Measurements from ENCODE around the gene WDR4. TPM values are rescaled to one million over a fixed set of nuclear protein-coding genes. Genes with fewer than 3 reads are reported as not detected.

The WDR4 gene
- total and polyA plus RNA-seq, 2 of the 4 experiments (the other 2 are of a cell fraction) = 11.3 to 20.8 TPM

DNA sequence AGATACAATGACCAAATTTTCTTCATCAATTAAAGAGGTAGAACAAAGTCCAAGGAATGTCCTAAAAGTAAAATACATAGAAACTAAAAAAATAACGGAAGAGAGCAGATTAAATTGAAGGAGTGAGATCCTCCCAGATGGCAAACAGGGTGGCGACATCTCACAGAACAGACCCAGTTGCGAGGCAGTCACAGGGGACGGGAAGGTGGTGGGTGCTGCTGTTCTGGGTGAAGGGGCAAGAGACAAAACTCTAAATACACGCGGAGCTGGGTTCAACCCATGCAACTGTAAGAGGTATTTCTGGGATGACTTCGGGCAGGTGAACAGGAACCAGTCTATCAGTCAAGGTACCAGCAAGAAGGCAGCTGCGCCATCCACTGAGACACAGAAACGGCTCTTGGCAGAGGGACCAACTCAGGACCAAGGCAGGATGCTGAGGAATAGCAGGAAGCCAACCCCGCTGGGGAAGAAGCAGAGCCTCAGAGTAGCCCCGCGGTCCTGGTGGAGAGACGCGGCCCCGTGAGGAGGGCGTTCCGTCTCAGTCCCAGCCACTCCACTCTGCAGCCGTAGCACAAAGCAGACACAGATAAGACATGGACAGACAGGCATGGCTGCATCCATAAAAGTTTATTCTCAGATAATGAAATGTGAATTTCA lies 32.2 kb downstream of the WDR4 start:
- no peak overlapping the region for H3K14ac ChIP-seq (replicated peaks; ENCODE audit: low read depth, low read length)
- H2BK20ac ChIP-seq (ENCODE audit: low read depth, low read length) = no peak overlapping the region
- no TSS peak for BruUV-seq (replicated peaks)
- no peak overlapping the region for H3K9ac ChIP-seq (ENCODE audit: low read depth, low read length)
- no peak overlapping the region for H2AK5ac ChIP-seq (ENCODE audit: low read depth, low read length)
- H2BK120ac ChIP-seq (ENCODE audit: low read depth, low read length) = no peak overlapping the region
- H3K4me3 ChIP-seq (ENCODE audit: insufficient read depth, low read depth, low read length) = no peak overlapping the region
- no peak overlapping the region for H2AFZ ChIP-seq (replicated peaks; ENCODE audit: low read length, poor library complexity)
- no peaks in the 10 kb centered on the region for H3K27me3 ChIP-seq (ENCODE audit: control insufficient read depth, insufficient read depth, low read length)
- ATAC-seq (ENCODE audit: low read depth) = no peak
- no peak overlapping the region for H3K23ac ChIP-seq (ENCODE audit: low read depth, low read length)
- intact Hi-C loops (cut with micrococcal nuclease) = loop anchor here (10.0 kb wide), 1 partner anchor 1372 kb away; no protein-coding TSS in a partner anchor
- DNase-seq = no peak
- no peak overlapping the region for H3K18ac ChIP-seq (ENCODE audit: low read depth, low read length)
- no peak for TF ChIP-seq SMC3 (IDR thresholded peaks at IDR 0.05; ENCODE audit: low read depth, low read length)
- TF ChIP-seq RFX5 (IDR thresholded peaks at IDR 0.05; ENCODE audit: low read depth, low read length) = no peak
- H3K79me1 ChIP-seq (ENCODE audit: low read depth in 1 of 2, low read length in 2 of 2) = peaks cover 4 to 16% of the 10 kb centered on the region in 2 experiments
- in situ Hi-C loops (cut with MboI; ENCODE audit: low sequenced_read_pairs) = loop anchor here (25.0 kb wide), 1 partner anchor 685 kb away; no protein-coding TSS in a partner anchor
- peaks cover 23% of the 10 kb centered on the region for H4K20me1 ChIP-seq (ENCODE audit: insufficient read depth, low read length)
- WGBS, 2 experiments (ENCODE audit: extremely low coverage in 2 of 2, insufficient read length in 1 of 2) = 97% methylated on average over 10 of the region's 18 CpGs; no CpG with 5 or more reads in 1 of the 2 experiments
- no peak overlapping the region for H4K91ac ChIP-seq (ENCODE audit: insufficient read depth, low read depth, low read length)
- no peak overlapping the region for H3K56ac ChIP-seq (ENCODE audit: extremely low read depth, insufficient read depth, low read length)
- no peaks in the 10 kb centered on the region for H3K4me1 ChIP-seq (ENCODE audit: control insufficient read depth, insufficient read depth, low read length)
- H2AK9ac ChIP-seq (replicated peaks; ENCODE audit: low read depth, low read length, poor library complexity) = no peak overlapping the region
- H3K36me3 ChIP-seq (ENCODE audit: control insufficient read depth, insufficient read depth, low read length) = peaks cover 55% of the 10 kb centered on the region
- ChIA-PET POLR2A (ENCODE audit: unreplicated experiment) (no interaction called here), CTCF (no interaction called here)
- no peak overlapping the region for H2BK15ac ChIP-seq (ENCODE audit: low read depth, low read length)
- H2BK5ac ChIP-seq (ENCODE audit: low read depth, low read length, poor library complexity, severe bottlenecking) = no peak overlapping the region
- no peak overlapping the region for H4K8ac ChIP-seq (ENCODE audit: low read depth in 2 of 2, low read length in 2 of 2)
- H3K4ac ChIP-seq (ENCODE audit: low read depth, low read length) = no peak overlapping the region
- H3K4me2 ChIP-seq (ENCODE audit: low read depth, low read length) = no peak overlapping the region
- no peaks in the 10 kb centered on the region for H3K9me3 ChIP-seq (ENCODE audit: control insufficient read depth, insufficient read depth, low read length)
- no peak overlapping the region for H3K27ac ChIP-seq (ENCODE audit: insufficient read depth, low read length)
- no peak overlapping the region for H4K5ac ChIP-seq (ENCODE audit: low read depth, low read length)
- no peaks in the 10 kb centered on the region for H3K9me1 ChIP-seq (ENCODE audit: insufficient read depth, low read length)
- dilution Hi-C loops (cut with HindIII; ENCODE audit: low sequenced_read_pairs, unreplicated experiment) = no loop called here
